Measurements from ENCODE around the gene CCL7. TPM values are rescaled to one million over a fixed set of nuclear protein-coding genes. Genes with fewer than 3 reads are reported as not detected.
A peak's percentile ranks its signal among the peaks of the same experiment; 100 is the strongest.

CCL7 gene
- total RNA-seq, 1 donor = 0.36 TPM

DNA sequence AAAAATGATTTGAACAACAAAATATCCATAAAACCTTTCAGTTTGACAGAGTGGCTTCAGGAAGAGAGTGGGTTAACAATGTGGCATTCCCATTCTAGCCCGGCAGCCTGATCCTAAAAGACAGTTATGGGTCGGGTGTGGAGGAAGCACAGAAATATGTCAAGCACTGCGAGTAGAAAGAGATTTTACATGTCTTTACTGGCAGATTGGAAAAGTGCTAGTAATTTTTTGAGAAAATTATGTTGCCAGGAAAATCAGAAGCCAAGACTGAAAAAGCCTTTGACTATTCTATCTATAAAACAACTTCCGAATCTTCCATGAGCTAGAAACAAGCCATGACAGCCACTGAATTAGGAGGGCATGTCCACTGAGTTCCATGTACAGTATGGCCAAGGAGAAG lies 9.2 kb upstream of the CCL7 start:
- TF ChIP-seq, protein P1, sequence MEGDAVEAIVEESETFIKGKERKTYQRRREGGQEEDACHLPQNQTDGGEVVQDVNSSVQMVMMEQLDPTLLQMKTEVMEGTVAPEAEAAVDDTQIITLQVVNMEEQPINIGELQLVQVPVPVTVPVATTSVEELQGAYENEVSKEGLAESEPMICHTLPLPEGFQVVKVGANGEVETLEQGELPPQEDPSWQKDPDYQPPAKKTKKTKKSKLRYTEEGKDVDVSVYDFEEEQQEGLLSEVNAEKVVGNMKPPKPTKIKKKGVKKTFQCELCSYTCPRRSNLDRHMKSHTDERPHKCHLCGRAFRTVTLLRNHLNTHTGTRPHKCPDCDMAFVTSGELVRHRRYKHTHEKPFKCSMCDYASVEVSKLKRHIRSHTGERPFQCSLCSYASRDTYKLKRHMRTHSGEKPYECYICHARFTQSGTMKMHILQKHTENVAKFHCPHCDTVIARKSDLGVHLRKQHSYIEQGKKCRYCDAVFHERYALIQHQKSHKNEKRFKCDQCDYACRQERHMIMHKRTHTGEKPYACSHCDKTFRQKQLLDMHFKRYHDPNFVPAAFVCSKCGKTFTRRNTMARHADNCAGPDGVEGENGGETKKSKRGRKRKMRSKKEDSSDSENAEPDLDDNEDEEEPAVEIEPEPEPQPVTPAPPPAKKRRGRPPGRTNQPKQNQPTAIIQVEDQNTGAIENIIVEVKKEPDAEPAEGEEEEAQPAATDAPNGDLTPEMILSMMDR (IDR thresholded peaks at IDR 0.05; ENCODE audit: extremely low read depth, low read depth, low read length) = no peak
- H3K4me3 ChIP-seq (ENCODE audit: insufficient read depth, low read length) = no peak overlapping the region
- no peak overlapping the region for H3K27ac ChIP-seq (ENCODE audit: low read depth, low read length)
- H3K79me2 ChIP-seq (ENCODE audit: insufficient read depth, low read length) = no peaks in the 10 kb centered on the region
- no peaks in the 10 kb centered on the region for H3K27me3 ChIP-seq (ENCODE audit: insufficient read depth, low read length)
- DNase-seq (ENCODE audit: insufficient read length, low spot score, missing footprints) = no peak
- no peaks in the 10 kb centered on the region for H3K9me3 ChIP-seq (ENCODE audit: low read depth, low read length)
- no peak overlapping the region for H3K4me2 ChIP-seq (ENCODE audit: insufficient read depth, low read length)
- H3K4me1 ChIP-seq (ENCODE audit: insufficient read depth, low read length) = peaks cover 9% of the 10 kb centered on the region
- no peaks in the 10 kb centered on the region for H4K20me1 ChIP-seq (ENCODE audit: insufficient read depth, low read length)
- peak overlapping the region; percentile 12 for H2AFZ ChIP-seq (ENCODE audit: low read length)
- H3K36me3 ChIP-seq (ENCODE audit: insufficient read depth, low read length) = peaks cover 6% of the 10 kb centered on the region

DNA sequence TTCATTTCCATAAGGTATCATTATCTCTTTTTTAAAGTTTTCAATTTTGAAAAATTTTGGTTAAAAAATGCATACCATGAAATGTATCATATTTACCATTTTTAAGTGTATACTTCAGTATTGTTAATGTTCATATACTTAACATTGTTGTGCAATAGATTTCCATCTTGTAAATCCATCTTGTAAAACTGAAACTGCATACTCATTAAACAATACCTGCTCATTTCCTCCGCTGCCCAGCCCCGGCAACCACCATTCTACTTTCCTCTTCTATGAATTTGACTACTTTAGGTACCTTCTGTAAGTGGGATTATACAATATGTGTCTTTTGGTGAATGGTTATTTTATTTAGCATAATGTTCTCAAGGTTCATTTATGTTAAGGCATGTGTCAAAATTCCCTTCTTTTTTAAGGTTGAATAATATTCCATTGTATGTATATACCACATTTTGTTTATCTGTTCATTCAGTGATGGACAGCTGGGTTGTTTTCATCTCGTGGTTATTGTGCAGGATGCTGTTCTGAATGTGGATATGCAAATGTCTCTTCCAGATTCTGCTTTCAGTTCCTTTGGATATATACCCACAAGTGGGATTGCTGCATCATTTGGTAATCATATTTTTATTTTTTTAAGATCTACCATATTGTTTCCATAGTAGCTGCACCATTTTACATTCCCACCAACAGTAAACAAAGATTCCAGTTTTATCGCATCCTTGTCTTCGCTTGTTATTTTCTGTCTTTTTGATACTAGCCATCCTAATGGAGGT lies 8.3 kb upstream of the CCL7 start:
- no peak overlapping the region for H3K27ac ChIP-seq (ENCODE audit: low read depth, low read length)
- H3K4me3 ChIP-seq (ENCODE audit: insufficient read depth, low read length) = no peak overlapping the region
- no peak for DNase-seq (ENCODE audit: insufficient read length, low spot score, missing footprints)
- no peaks in the 10 kb centered on the region for H3K4me1 ChIP-seq (ENCODE audit: insufficient read depth, low read length)
- no peaks in the 10 kb centered on the region for H3K36me3 ChIP-seq (ENCODE audit: insufficient read depth, low read length)
- no peaks in the 10 kb centered on the region for H3K9me3 ChIP-seq (ENCODE audit: low read depth, low read length)
- H2AFZ ChIP-seq (ENCODE audit: low read length) = no peak overlapping the region
- no peaks in the 10 kb centered on the region for H4K20me1 ChIP-seq (ENCODE audit: insufficient read depth, low read length)
- H3K79me2 ChIP-seq (ENCODE audit: insufficient read depth, low read length) = no peaks in the 10 kb centered on the region
- TF ChIP-seq, protein P1 (IDR thresholded peaks at IDR 0.05; ENCODE audit: extremely low read depth, low read depth, low read length) = no peak
- no peak overlapping the region for H3K4me2 ChIP-seq (ENCODE audit: insufficient read depth, low read length)
- H3K27me3 ChIP-seq (ENCODE audit: insufficient read depth, low read length) = no peaks in the 10 kb centered on the region

DNA sequence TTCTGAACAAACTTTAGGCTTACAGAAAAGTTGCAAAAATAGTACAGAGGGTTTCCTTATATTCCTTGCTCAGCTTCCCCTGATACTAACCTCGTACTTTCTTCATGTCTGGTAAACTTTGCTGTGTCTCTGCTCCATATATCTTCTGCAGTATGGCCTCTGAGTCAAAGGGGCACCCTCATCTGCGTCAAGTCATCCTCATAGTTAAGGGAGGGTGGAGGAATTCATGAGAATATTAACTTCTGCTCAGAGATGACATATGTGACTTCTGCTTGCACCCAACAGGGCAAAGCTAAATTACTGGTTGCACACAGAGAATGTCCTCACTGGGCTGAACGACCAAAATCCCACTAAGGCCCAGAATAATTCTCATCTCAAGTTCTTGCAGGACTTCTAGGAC lies 4.3 kb upstream of the CCL7 start:
- Histone ChIP-seq H2AFZ (ENCODE audit: low read length) (no peak overlapping the region), H3K4me2 (ENCODE audit: insufficient read depth, low read length) (no peak overlapping the region), H3K4me3 (ENCODE audit: insufficient read depth, low read length) (no peak overlapping the region), H3K9me3 (ENCODE audit: low read depth, low read length) (no peaks in the 10 kb centered on the region), H3K36me3 (ENCODE audit: insufficient read depth, low read length) (no peaks in the 10 kb centered on the region), H3K27ac (ENCODE audit: low read depth, low read length) (no peak overlapping the region), H3K79me2 (ENCODE audit: insufficient read depth, low read length) (no peaks in the 10 kb centered on the region), H3K4me1 (ENCODE audit: insufficient read depth, low read length) (peaks cover 9% of the 10 kb centered on the region), H4K20me1 (ENCODE audit: insufficient read depth, low read length) (no peaks in the 10 kb centered on the region), H3K27me3 (ENCODE audit: insufficient read depth, low read length) (no peaks in the 10 kb centered on the region)
- no peak for DNase-seq (ENCODE audit: insufficient read length, low spot score, missing footprints)
- TF ChIP-seq, protein P1 (IDR thresholded peaks at IDR 0.05; ENCODE audit: extremely low read depth, low read depth, low read length) = no peak

DNA sequence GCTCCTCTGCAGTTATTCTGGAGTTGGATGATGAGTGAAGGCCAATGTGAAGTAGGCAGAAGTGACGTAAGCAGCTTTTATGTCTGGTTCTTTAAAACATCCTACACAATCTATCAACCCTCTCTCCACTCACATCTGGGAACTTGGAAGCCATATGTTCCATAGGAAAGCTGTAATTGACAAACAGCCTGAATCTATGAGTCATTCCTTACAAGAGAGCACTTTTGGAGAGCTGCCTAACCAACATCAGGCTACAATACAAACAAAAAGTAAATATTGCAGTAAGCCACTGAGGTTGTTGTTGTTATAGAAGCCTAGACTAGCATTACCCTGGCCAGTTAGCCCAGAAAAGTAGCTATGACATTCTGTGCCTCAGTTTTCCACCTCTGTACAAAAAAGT lies 5.9 kb downstream of the CCL7 start:
- Histone ChIP-seq H3K4me1 (ENCODE audit: insufficient read depth, low read length) (peaks cover 7% of the 10 kb centered on the region), H3K36me3 (ENCODE audit: insufficient read depth, low read length) (no peaks in the 10 kb centered on the region), H3K9me3 (ENCODE audit: low read depth, low read length) (no peaks in the 10 kb centered on the region), H3K27me3 (ENCODE audit: insufficient read depth, low read length) (no peaks in the 10 kb centered on the region), H2AFZ (ENCODE audit: low read length) (no peak overlapping the region), H3K4me3 (ENCODE audit: insufficient read depth, low read length) (no peak overlapping the region), H4K20me1 (ENCODE audit: insufficient read depth, low read length) (no peaks in the 10 kb centered on the region), H3K27ac (ENCODE audit: low read depth, low read length) (no peak overlapping the region), H3K79me2 (ENCODE audit: insufficient read depth, low read length) (no peaks in the 10 kb centered on the region), H3K4me2 (ENCODE audit: insufficient read depth, low read length) (no peak overlapping the region)
- peak; percentile 76 for DNase-seq (ENCODE audit: insufficient read length, low spot score, missing footprints)
- TF ChIP-seq, protein P1 (IDR thresholded peaks at IDR 0.05; ENCODE audit: extremely low read depth, low read depth, low read length) = no peak
